HG03520 (cell line): Measurements from ENCODE around the gene LANCL1.

ENCODE experiments used
- ATAC-seq: cut with Tn5 transposase; IDR thresholded peaks from one replicate; pipeline ENCODE4 v1.9.1; 2021; ENCODE audit warnings: mild to moderate bottlenecking, moderate library complexity; ENCODE audit not compliant: unreplicated experiment

Gene LANCL1

DNA sequence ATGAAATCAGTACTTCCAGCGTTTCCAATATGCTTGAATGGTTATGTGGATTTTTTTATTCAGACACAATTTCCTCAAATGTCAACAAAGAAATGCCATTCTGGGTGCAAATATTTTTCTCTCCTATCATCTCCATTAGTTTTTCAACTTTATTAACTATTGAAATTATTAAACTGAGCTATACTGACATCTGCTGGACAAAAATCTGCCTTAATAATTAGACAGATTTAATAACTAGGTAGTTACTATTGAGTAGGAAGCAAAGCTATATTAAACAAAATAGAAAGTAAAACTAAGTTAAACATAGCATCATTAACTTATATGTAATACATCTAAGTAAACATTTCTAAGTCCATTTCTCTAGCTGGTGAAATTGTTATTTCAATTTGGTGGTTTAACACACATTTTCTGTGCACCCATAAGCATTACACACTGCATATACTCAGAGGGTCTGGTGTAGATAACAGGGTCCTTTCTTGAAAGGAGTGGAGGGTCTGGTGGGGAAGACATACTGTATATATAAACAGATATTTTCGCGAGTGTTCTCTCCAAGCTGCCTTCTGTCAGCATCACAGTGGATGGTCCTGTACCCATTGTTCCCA lies 77.0 kb downstream of the LANCL1 start:
- no peak for ATAC-seq

- no peak for ATAC-seq
Measured at GRCh38 chr2:210392469-210392881, 84.1 kb downstream of the LANCL1 start.

- ATAC-seq, result no peak
Measured at GRCh38 chr2:210389856-210390255, 86.7 kb downstream of the LANCL1 start.

DNA sequence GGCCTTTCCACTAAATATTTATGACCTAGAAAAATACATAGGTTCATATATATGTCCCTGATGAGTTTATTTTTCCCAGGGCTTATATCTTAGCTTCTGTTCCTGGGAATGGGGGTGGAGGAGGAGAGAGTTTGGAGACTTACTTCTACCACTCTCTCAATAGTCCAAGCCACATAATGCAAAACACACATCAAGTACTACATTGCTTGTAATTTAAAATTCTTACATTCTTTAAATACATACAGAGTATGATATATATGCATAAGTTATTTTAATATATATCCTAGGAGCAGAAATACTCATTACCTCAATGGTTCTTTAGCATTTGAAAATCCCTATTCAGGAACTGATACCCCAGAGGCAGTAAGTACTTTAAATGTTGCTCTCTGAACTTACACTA lies 88.4 kb downstream of the LANCL1 start:
- no peak for ATAC-seq

DNA sequence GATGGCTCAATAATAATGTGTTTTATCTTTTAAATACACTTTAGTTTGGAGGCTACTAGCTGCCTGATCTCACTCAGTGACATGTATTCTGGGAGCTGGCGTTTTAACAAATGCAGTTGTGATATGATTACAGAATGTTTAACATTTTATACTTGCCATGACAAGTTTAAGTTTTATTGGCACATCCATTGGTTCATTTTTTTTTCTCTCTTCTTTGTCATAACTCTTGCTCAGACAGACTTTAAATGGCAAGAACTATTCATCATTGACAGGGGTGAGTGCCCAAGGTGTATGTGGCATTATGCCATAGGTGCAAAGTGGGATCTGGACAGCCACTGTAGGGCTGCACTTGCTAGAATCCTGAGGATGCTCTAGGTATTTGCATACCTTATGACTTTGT lies 89.5 kb downstream of the LANCL1 start:
- no peak for ATAC-seq
